HG02759 (cell line): Measurements from ENCODE around the gene TUSC2.
A peak's percentile ranks its signal among the peaks of the same experiment; 100 is the strongest.
"Not testable (repeated sequence)": the region's sequence is repeated elsewhere in the genome, so short reads cannot be mapped to it uniquely, and the experiment has no call there.

ENCODE experiments used
- ATAC-seq: cut with Tn5 transposase; IDR thresholded peaks from one replicate; pipeline ENCODE4 v1.9.1; 2021; ENCODE audit warnings: mild to moderate bottlenecking, moderate library complexity; ENCODE audit not compliant: unreplicated experiment

TUSC2 gene

DNA sequence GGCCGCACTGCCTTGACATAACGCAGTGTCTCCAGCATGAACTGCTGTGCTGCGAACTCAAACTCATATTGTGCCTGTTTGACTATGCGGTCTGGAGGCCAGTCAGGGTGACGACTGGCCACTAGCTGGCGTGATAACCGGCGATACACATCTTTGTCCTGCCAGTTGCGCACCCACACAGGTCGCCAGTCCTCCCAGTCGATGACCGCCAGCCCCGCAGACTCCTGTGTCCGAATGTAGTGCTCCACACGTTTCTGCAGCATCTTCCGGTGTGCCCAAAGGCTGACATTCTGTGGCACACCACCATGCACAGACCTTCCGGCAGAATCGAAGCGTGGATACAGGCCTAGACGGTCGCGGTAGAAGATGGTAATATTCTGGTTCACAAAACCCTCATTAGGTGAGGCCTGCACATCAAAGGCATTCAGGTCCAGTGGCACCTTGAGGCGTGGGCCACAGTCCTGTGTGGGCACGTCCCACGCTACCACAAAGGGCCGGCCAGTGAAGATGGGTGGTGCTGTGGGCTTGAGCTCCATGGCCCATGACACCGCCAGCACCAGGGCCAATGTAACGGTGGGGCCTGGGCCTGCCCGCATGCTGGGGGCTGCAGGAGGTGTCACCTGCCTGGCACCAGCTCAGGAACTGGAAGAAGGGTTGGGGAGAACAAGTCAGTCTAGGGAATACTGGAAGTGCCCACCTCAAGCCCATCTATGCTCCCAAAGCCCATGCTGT is 8.0 kb downstream of the TUSC2 start:
- ATAC-seq, result no peak

DNA sequence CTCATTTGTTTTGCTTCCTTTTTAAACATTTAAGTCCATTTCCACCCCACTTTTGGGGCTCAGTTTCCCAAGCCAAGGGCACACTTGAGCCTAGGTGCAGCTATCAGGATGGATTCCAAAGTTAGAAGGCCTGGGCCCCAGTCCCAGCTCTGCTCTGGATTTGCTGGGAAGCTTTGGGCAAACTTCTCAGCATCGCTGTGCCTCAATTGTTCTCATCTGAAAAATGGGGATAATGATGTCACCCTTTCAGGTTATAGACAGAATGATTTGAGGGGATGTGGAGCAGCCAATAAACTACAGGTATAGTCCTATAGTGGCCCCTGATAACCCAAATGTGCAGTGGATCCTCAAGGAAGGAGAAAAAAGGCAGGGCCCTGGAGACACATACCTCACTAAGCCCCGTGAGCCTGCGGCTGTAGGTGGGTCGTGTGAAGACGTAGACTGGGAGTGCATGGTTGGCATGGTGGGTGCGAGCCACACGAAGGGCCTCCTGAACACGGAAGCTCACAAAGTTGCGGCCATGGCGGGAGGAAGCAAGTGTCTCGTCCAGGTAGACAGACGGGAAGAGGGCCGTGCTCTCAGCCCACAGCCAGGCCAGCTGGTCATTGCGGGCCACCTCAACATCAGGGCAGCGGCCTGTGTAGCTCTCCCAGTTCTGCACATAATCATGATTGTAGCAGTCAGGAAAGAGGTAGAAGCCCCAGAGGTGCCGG is 8.7 kb downstream of the TUSC2 start:
- ATAC-seq, result no peak

DNA sequence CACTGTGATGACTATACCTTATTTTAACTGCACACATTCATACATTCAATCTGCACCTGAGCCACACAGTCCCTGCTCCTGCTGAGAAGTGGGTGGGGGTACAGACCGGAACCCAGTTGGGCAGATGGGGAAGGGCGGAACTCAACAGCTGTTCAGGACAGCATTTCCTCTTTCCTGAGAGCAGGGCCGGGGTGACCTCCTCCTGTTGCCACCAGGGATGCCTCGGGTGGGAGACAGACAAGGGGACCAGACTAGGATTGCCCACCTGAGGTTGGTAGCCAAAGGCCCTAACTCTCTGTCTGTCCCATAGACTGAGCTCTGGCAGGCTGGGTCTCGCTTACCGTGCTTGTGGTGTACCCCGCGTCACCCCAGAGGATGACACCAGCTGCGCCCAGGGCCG is 9.4 kb downstream of the TUSC2 start:
- no peak for ATAC-seq

DNA sequence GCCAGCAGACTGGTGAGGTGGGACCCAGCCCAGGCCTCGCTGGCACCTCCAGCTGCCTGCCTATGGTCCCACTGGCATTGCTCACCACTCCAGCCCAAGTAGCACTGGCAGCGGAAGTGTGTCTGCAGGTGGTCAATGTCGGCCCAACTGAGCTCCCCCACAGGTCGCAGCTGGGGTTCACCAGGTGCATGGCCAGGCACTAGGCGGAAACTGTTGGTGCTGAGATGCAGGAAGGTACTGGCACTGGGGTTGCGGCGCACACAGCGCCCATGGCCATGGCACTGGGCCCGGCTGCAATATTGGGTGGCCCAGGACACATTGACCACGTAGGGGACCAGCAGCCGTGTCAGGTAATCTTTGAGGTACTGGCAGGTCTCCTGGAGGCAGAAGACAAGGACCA is 9.9 kb downstream of the TUSC2 start:
- ATAC-seq, result no peak

DNA sequence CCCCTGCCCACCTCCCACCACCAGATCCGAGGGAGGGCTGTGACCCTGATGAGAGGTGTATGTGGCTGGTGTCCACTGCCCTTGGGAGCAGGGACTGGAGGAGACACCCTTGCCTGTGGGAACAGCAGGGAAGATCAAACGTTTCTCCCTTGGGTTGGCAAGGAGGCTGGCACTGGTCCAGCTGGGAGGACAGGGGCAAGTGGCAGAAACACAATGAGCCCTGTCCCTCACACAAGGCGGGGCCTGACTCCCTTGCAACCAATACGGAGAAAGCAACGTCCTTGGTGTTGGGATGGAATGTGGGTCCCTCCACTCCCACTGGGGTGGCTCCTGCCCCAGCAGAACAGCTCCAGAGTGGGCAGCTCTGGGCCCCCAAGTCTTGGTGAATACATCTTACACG is 10.7 kb downstream of the TUSC2 start:
- ATAC-seq, result no peak

DNA sequence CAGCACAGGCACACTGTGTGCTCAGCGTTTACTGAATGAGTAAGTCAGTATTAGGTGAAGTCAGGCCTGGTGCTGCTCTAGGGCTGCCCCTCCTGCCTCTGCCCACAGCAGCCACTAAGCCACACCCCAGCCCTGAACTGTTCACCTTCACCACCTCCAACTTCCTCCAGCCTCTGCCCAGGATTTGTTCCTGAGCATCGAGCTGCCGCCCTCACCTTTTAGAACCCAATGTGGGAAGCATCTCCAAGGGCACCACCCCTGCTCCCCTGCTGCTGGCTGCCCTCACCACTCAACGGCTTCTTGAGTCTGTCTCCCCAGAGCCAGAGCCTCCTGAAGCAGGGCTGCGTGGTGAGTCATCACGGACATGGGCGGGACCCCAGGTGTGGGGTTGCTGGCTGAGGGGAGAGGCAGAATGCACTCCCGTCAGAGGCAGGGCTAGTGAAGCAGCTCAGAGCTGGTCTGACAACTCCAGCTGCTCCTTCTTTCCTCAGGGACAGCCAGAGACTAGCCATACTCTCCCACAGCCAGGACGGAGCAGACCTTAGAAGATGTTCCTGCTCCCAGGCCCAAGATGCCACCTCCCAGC is 11.3 kb downstream of the TUSC2 start:
- no peak for ATAC-seq

DNA sequence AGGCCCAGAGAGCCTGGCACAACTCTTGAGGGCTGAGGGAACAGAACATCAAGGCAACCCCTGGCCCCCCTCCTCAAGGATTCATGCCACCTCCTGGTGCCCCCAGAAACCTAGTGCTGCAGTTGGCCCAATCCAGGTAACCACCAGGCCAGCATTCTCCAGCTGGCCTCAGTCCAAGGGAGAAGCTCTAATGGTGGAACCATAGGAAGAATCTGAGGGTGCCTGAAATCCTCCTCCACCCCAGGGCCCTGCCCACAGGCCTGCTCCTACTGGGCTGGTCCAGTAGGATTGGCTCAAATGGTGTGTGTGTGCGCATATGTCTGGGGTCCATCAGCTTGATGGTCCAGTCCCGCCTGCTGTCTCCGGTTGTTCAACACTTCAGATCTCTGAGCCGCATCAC is 13.2 kb downstream of the TUSC2 start:
- no peak for ATAC-seq

DNA sequence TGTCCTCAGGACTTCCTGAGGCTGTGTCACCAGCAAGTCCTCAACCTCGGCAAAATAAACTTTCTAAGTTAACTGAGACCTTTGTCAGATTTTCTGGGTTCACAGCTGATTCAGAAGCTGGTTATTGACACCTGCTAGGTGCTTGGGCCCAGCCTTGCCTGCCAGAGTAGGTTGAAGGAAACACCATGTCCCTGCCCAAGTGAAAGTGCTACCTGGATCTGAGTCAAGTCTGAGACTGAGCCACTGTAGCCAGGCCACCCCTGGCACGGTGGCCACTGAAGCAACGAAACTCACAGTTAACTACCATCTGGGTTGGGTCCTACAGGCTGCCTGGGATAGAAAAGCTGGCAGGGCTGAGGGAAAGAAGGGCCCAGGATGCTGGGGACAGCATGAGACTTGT is 13.7 kb downstream of the TUSC2 start:
- ATAC-seq, result no peak

DNA sequence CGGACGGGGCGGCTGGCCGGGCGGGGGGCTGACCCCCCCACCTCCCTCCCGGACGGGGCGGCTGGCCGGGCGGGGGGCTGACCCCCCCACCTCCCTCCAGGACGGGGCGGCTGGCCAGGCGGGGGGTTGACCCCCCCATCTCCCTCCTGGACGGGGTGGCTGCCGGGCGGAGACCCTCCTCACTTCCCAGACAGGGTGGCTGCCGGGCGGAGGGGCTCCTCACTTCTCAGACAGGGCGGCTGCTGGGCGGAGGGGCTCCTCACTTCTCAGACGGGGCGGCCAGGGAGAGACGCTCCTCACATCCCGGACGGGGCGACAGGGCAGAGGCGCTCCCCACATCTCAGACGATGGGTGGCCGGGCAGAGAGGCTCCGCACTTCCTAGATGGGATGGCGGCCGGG is 16.0 kb downstream of the TUSC2 start:
- ATAC-seq, result not testable (repeated sequence)

DNA sequence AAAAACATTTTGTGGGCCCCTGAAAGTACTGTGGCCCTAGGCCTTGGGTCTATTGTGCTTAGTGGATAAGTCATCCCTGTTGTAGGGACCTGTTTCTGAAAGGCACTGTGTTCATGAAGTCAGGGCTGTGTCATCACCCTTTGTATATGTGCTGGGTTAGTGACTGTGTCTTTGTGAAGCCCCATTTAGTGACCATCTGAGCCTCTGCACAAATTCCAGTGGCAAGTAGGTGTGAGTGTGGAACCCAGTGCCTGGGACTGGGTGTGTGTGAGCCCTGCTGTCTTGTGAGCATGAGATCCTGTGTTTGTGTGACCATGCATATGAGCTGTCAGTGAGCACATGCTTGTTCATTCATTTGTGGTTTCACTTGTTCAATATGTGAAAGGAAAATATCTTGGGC is 23.4 kb downstream of the TUSC2 start:
- no peak for ATAC-seq

DNA sequence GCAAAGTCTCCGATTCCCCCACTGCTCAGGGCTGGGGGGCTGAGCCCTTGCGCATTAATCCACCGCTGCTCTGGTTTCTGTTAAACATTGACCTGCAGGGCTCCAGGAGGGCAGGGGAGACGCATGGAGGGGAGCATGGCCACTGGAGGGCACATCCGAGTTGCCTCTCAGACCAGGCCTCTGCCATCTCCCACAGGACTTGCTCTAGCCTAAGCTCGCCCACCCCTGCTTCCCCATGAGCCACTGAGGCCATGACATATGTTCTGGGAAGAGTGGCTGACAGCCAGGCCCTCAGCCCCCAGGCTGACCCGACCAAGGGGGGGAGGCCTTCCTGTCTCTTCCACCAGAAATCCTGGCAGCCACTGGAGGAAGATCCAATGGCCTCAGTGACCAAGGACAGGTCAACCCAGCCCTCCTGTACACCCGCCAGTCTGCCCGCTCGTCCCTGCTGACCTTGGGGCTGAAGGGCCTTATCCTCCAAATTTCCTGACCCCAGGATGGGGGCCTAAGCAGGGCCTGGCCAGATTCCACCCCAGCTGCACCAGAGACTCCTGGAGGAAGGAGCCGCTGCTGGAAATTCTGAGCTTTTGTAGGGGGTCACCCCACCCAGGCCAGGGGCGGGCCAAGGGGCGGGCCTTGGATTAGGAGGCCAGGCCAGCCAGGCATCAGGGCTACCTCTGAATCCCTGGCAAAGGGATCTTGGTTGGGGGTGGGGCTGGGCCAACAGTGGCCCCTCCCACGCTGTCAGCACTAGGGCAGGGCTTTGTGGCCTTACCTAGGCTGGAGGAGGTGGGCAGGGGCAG is 24.8 kb downstream of the TUSC2 start, which contains the start of gene HYAL1:
TSS of gene HYAL1 (minus strand) at position 562 of the 803 bp plus-strand sequence. CDS start 618 bp downstream, outside the sequence.
- no peak for ATAC-seq

DNA sequence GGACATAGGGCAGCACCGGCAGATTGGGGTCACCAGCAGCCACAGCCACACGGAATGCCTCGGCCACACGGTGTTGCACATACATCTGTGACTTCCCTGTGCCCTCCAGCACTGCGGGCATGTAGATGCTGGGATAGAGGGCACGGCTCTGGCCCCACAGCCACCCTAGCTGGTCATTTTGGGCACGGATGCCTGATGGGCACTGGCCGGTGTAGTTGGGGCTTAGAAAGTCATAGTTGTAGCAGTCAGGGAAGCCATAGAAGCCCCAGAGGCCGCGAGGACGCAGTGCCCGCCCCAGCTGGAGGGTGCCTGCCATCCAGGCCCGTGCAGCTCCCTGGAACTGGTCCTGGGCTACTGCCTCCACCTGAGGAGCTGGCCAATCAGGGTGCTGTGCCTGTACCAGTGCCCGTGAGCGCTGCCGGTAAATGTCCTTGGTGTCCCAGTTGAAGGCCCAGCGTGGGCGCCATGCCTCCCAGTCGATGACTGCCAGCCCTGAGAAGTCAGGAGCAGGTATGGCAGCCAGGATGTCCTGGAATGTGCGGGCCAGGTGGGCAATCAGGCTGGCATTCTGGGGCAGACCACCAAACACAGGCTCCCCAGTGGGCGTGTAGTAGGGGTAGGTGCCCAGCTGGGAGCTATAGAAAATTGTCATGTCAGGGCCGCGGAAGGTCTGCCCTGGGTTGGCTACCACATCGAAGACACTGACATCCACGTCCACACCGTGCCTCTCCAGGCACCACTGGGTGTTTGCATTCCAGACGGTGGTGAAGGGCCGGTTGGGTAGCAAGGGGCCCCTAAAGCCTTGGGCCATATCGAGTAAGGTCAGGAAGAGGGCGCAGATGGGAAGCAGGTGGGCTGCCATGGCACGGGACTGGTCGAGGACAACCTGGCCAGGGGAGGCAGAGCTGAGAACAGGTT is 25.7 kb downstream of the TUSC2 start:
- ATAC-seq, result no peak

DNA sequence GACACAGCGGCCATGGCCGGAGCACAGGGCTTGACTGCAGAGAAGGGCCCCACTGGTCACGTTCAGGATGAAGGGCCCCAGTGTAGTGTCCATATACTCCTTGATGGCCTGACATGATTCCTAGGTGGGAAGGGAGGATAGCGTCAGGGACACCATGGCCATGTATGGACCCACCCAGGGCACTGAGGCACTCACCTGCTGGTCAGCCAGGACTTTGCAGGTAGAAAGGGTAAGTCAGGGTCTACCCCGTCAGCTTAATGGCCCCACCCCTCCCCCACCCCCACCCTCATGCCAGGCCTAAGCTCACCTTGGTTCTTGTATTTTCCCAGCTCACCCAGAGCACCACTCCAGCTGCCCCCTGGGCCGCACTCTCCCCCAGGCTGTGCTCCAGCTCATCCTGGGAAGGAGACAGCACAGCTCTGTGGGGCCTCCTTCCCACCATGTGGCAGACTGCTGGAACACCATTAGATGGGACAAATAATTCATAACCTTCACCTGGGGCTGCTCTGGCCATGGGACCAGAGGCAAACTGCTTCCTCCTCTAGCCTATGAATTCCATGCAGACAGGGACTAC is 27.3 kb downstream of the TUSC2 start:
- ATAC-seq, result no peak

DNA sequence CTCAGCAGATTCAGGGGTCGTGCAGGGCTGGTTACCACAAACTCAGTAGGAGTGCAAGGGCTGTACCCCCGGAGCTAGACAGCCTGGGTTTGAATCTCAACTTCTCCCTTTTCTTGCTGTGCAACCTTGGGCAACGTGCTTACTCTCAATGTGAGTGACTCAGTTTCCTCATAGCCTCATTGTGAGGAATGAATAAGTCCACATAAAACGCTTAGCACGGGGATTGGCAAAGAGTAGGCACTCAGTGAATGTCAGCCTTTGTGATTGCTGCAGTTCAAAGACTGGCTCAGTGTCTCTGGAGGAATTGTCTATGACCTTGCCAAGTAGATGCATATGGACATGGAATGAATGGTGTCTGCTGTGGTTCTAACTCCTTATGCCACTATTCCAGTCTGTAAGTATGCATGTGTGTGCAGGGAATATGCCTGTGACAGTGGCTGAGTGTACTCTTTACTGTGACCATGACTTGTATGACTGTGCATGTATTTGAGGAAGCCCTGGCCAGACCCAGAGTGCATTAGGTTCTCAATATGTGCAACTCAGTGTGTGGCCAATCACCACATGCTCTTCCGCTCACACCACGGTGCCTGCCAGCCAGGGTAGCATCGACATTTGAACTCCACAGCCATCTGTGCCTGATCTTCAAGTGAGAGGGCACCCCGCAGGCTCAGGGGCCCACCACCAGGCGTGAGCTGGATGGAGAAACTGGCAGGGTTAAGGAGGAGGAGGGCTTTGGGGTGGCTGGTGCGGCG is 27.9 kb downstream of the TUSC2 start:
- no peak for ATAC-seq

DNA sequence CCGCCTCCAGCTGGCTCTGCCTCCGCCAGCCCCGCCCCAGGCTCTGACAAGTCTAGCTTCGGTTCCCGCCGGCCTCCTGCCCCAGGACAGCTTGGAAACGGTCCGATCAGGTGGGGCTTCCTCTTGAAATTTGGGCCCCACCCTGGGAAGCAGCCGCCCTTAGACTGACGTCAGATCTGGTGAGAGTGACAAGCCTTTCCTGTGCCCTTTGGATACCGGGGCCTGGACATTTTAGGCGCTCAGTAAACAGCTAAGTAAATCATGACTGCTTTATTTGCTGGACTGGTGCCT is 28.4 kb downstream of the TUSC2 start:
- ATAC-seq, result no peak

DNA sequence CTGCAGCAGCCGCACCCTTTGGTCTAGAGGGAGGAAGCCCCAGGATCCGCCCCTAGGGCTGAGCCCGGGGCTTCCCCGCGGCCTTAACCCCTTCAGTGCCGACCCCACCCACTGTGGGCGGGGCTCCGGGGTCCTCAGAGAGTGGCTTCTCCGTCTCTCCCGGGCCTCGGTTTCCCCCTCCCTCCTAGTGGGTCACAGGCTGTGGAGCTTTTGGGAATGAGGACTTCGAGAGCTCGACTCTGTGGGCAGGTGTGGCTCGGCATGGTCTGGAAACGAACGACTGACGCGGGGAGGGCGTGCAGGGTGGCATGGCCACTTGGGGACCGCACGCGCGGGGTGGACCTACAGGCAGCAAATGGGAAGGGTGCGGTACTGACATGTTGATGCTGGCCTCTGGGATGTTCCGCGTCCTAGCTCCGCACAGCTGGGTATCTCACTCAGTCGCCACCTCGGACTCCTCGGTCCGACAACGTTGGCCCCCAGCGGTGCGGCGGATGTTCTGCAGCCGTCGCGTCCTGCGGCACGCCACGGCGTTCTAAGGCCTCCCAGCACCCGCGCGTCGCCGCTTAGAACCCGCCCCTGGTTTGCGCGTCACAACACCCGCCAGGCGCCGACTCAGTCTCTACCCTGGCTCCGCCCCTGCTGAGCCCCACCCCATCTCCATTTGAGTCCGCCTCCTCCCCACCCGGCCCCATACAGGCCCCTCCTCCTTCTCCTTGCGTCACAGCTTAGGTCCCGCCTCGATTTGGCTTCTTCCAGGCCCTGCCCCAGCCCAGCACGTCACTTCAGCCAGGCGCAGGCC is 29.0 kb downstream of the TUSC2 start, which contains the start of the genes HYAL3 and NAA80:
TSS of gene HYAL3 (minus strand) at position 570 of the 802 bp plus-strand sequence. CDS start 3,803 bp downstream, outside the sequence.
TSS of gene NAA80 (minus strand) at position 570 of the 802 bp plus-strand sequence. CDS start 1,942 bp downstream, outside the sequence.
- ATAC-seq, result peak; percentile 88

DNA sequence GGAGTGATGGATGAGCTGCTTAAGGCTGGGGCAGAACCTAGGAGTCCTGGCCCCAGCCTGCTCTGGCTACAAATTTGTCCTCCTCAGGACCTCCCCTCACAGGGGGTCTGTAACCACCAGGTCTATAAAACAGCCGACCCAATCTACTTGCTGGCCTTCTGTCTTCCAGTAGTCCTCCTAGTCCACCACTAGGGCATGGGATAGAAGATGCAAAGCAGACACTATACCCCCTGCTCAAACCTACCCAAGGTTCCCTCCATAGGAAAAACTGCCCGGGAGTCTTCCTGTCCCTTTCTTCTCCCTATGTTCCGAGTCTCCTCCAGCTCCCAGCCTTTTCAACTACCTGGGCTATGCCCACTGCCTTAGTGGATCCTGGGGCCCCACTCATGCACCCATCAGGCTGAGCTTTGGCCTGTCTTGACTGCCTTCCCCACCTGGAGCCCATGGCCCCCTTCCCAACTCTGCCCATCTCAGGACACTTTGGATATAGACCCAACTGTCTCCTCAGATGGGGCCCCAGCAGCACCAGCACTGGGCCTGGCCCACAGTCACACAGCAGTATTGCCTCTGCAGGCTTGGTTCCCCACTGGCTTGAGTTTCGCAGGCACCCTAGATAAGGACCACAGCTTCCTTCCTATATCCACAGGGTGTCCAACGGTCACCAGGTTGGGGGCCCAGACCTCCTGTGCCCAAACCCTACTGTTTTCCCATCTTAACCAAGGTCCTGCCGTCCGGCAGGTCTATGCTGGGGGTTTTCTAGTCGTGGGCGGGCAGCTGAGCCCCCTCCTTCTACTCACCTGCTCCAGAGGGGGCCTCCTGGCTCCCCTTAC is 29.9 kb downstream of the TUSC2 start:
- ATAC-seq, result no peak
